Esophagus (tissue), 2 donors: Measurements from ENCODE around the gene WIPI1. TPM values are rescaled to one million over a fixed set of nuclear protein-coding genes. Genes with fewer than 3 reads are reported as not detected.
A peak's percentile ranks its signal among the peaks of the same experiment; 100 is the strongest.

Experiments
- H3K27ac ChIP-seq, 2 donors: one replicate each; pipeline ENCODE4 v1.5.1; 2013; ENCODE audit warnings: low read depth in 2 of 2, mild to moderate bottlenecking in 2 of 2, inconsistent platforms in 1 of 2, low read length in 1 of 2, moderate library complexity in 1 of 2
- H3K27me3 ChIP-seq, 2 donors: one replicate each; pipeline ENCODE4 v1.6.1; 2013; ENCODE audit warnings: low read length in 2 of 2, control low read depth in 1 of 2, mild to moderate bottlenecking in 1 of 2; ENCODE audit not compliant: insufficient read depth in 2 of 2, control insufficient read depth in 1 of 2
- H3K36me3 ChIP-seq, 2 donors: one replicate each; pipeline ENCODE4 v1.6.1; 2013; ENCODE audit warnings: low read length in 1 of 2; ENCODE audit not compliant: control insufficient read depth in 2 of 2, insufficient read depth in 2 of 2
- H3K4me1 ChIP-seq, 2 donors: one replicate each; pipeline ENCODE4 v1.6.1; 2013; ENCODE audit warnings: low read length in 1 of 2; ENCODE audit not compliant: control insufficient read depth in 2 of 2, insufficient read depth in 2 of 2
- H3K4me3 ChIP-seq, 2 donors: one replicate each; pipeline ENCODE4 v1.5.1; 2013; ENCODE audit warnings: low read length in 2 of 2, mild to moderate bottlenecking in 2 of 2, low read depth in 1 of 2, moderate library complexity in 1 of 2
- H3K9me3 ChIP-seq, 2 donors: one replicate each; pipeline ENCODE4 v1.6.1; 2013; ENCODE audit warnings: mild to moderate bottlenecking in 2 of 2, low read depth in 1 of 2, low read length in 1 of 2, moderate library complexity in 1 of 2; ENCODE audit not compliant: control insufficient read depth in 2 of 2, insufficient read depth in 1 of 2
- WGBS, 2 donors: extraction: QIAGEN DNeasy Blood & Tissue Kit; methylation state at CpG; one replicate each; pipeline ENCODE4 v1.1.7; 2013; 5-methylcytosine and 5-hydroxymethylcytosine counted together
- polyA plus RNA-seq, 2 donors: library from polyadenylated mRNA; stranded (reverse); fragments of 200-250 nt; gene quantifications; one replicate each; pipeline ENCODE4 v1.2.3, GENCODE V29; 2013
- donor health status: healthy with polysubstance abuse.
- donor health status: Bipolar disorder and iron deficiency.

Gene WIPI1
- polyA plus RNA-seq, 2 donors, result 10.8 to 22.4 TPM

DNA sequence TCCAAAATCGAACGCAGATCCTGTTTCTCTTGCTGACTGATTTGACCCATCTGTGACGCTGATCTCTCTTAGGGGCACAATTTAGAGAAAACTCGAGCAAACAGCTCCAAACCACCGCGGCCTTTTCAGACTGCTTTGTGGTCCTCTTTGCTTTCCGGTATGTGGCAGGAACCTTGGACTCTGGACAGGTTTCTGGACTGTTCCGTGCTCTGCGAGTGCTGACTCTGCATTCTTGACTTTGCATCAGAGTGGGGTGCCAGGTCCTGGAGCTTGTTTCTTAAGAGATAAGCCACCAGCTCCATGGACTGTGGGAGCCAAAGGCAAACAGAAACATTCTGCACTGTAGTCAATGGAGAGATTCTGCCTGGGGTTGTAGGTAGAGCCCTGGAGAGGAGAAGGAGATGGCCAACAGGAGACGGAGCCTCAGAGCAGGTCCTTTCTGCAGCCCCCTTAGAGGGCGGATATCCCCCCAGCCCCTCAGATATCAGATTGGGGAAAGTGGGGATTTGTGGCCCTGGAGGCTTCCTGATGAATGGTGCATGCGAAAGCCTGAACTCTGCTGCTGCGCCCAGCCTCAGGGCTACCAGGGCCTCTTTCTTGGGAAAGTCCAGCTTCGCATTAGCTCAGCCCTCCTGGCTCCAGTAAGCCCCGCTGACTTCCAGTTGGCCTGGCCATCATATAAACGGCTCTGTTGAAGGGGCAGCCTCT is 65.6 kb downstream of the WIPI1 start:
- WGBS, 2 donors, result 78 to 83% methylated on average over 16 of the region's 16 CpGs
- Histone ChIP-seq H3K9me3 (peaks cover 4 to 5% of the 10 kb centered on the region in 2 donors), H3K4me1 (no peaks in the 10 kb centered on the region), H3K4me3 (no peak overlapping the region), H3K27ac (no peak overlapping the region), H3K27me3 (no peaks in the 10 kb centered on the region), H3K36me3 (peaks cover 0 to 2% of the 10 kb centered on the region in 2 donors)

DNA sequence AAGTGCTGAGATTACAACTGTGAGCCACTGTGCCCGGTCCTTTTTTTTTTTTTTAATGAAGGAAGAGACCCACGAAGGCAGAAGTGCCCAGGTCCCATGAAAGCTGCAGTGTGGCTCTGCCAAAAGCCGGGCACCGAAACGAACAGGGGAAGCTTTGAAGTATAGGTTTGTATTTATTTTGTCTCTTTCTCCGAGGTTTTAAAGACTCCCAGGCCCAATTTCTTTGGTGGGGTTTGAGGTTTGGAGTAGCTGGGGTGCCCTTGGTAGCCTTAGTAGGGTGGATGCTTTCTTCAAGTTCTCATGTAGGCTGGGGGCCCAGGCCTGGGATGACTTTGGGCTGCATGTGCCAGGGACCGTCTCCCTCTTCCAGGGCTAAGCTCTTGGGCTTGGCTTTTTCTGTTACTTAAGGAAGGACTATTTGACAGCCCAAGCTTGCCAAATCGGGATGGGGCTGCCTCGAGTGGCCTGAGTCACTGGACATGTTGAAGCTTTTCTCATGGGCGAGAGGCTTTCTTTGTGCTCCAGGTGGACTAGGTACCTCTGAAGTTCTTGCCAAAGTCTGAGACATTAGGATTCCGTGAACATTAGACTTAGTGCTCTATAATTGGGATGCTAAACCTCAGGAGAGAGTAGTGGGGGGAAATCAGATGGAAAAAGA is 66.3 kb downstream of the WIPI1 start:
- Histone ChIP-seq H3K27me3 (no peaks in the 10 kb centered on the region), H3K36me3 (peaks cover 0 to 2% of the 10 kb centered on the region in 2 donors), H3K4me3 (no peak overlapping the region), H3K9me3 (peaks cover 4 to 5% of the 10 kb centered on the region in 2 donors), H3K4me1 (no peaks in the 10 kb centered on the region), H3K27ac (no peak overlapping the region)
- WGBS, 2 donors, result 66 to 74% methylated on average over 11 of the region's 11 CpGs

DNA sequence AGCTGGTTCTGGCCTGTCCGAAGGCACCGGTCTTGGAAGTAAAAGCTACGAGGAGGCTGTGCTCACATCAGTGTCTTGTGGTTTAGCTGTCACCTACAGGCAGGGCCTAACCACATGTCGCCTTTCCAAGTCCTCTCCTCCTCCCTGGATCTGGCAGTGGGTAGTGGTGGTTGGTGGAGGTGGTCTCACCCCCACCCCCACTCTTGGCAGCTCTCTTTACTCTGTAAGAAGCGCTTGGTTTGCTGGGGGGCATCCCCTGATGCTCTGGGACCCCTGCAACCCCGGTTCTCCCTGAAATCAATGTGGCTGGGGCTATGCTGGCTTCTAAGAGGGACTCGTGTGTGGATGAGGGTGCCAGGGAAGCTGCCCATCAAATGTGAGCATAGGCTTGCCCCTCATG is 68.3 kb downstream of the WIPI1 start:
- H3K27me3 ChIP-seq, result no peaks in the 10 kb centered on the region
- no peaks in the 10 kb centered on the region for H3K9me3 ChIP-seq
- 67 to 75% methylated on average over 7 of the region's 7 CpGs for WGBS, 2 donors
- no peaks in the 10 kb centered on the region for H3K36me3 ChIP-seq
- H3K4me3 ChIP-seq, result no peak overlapping the region
- no peaks in the 10 kb centered on the region for H3K4me1 ChIP-seq
- no peak overlapping the region for H3K27ac ChIP-seq

DNA sequence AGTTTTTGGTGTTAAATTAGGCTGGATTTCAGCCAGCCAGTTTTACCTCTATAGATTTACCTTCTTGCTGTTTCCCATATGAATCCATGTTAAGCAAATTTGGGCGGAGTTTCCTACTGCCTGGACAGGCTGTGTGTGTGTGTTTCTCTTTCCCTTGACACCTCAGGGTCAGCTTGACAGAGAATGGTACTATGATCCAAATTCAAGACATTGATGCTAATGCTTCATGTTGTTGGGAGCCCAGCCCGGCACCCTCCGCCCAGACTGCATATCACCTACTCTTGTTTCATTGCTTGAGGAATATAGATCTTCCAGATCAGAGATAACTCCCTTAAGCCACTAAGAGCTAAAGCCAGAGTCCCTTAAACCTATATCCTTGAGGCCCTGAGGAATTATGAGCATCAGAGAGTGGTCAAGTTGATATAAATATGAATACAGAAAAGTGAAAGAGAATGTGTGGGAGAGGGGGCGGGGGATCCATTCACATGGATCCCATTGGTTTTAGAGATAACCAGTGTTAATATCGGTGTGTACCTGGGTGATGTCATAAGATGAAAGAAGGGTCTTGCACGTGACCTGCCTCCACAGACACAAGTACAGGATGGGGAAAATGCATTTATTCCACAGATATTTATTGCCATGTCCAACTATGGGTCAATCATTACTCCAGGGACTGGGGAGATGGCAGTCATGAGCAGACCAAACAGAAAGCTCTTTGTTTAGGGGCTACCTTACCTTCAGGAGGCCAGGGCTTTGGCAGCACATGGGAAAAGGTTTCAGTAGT is 69.7 kb downstream of the WIPI1 start:
- H3K36me3 ChIP-seq, result no peaks in the 10 kb centered on the region
- no peaks in the 10 kb centered on the region for H3K4me1 ChIP-seq
- no peaks in the 10 kb centered on the region for H3K9me3 ChIP-seq
- H3K27ac ChIP-seq, result no peak overlapping the region
- no peak overlapping the region for H3K4me3 ChIP-seq
- WGBS, 2 donors, result 93% methylated on average over 6 of the region's 6 CpGs
- H3K27me3 ChIP-seq, result no peaks in the 10 kb centered on the region

DNA sequence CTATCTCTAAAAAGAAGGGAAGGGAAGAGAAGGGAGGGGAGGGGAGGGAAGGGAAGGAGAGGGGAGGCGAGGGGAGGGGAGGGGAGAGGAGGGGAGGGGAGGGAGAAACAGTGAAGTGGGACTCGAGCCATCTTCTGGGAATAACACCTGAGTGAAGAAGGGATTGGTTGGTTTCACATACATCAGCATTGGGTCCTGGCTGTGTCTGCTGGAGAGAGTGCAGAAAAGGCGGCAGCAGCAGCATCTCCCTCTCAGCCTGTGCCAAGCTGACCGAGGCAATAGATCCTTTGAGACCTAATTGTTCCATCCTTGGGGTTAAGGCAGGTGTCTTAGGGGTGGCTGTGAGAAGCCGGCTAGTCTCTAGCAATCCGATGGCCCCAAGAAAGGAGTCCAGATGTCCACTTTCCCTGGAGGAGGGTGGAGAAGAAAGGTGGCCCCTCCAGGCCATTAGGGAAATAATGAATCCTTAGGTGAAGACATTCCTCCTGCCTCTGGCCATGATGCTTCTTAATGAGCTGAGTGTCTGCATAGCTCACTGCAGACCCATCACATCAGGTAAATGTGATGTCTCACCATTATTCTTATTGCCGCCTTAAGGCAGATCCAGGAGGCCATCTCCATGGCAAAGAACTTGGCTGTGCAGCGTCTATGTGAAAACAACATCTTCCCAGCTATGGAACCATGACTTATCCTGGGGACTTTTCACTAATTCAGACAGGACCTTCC is 71.6 kb downstream of the WIPI1 start:
- H3K4me3 ChIP-seq, result no peak overlapping the region
- H3K27ac ChIP-seq, result no peak overlapping the region
- no peaks in the 10 kb centered on the region for H3K36me3 ChIP-seq
- H3K27me3 ChIP-seq, result no peaks in the 10 kb centered on the region
- H3K9me3 ChIP-seq, result no peaks in the 10 kb centered on the region
- H3K4me1 ChIP-seq, result no peaks in the 10 kb centered on the region
- WGBS, 2 donors, result 88 to 92% methylated on average over 7 to 8 of the region's 8 CpGs

DNA sequence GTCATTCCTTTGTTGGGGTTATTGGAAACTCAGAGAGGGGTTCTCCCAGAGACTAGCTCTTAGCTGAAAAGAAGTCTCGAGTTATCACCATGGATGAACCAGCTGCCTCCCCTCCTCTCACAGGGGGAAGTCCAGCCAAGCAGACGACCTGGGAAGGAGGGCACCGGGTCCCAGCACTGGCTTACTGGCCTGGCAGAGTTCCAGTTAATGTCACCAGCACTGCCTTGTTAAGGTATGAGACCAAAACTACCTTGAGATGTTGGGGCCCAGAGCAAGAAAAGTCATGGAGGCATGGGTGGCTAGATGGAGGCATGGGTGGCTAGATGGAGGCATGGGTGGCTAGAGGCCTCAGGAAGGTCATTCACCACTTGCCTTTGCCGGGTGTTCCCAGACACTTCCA is 72.4 kb downstream of the WIPI1 start:
- 88 to 89% methylated on average over 4 of the region's 4 CpGs for WGBS, 2 donors
- Histone ChIP-seq H3K27ac (peak overlapping the region in 1 of 2 donors; percentile 1), H3K4me1 (no peaks in the 10 kb centered on the region), H3K9me3 (no peaks in the 10 kb centered on the region), H3K36me3 (no peaks in the 10 kb centered on the region), H3K4me3 (no peak overlapping the region), H3K27me3 (no peaks in the 10 kb centered on the region)

DNA sequence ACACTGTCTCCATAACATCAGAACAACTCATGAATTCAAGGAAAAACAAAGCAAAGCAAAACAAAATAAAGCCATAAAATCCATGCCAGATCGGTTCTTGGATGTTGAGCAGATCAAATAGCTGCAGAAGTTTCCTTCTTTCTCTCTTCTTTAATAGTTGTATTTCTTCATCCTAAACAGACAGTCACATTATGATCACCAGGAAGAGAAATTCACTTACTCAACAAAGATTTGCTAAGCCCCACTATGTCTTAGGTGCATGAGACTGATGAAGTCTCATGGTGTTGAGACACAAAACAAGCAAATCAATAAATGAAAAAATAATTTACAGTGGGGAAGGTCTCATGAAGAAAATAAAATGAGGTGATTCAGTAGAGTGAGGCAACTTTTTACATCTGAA is 72.8 kb downstream of the WIPI1 start:
- Histone ChIP-seq H3K4me1 (no peaks in the 10 kb centered on the region), H3K36me3 (no peaks in the 10 kb centered on the region)
- 77 to 78% methylated on average over 1 of the region's 1 CpG for WGBS, 2 donors

DNA sequence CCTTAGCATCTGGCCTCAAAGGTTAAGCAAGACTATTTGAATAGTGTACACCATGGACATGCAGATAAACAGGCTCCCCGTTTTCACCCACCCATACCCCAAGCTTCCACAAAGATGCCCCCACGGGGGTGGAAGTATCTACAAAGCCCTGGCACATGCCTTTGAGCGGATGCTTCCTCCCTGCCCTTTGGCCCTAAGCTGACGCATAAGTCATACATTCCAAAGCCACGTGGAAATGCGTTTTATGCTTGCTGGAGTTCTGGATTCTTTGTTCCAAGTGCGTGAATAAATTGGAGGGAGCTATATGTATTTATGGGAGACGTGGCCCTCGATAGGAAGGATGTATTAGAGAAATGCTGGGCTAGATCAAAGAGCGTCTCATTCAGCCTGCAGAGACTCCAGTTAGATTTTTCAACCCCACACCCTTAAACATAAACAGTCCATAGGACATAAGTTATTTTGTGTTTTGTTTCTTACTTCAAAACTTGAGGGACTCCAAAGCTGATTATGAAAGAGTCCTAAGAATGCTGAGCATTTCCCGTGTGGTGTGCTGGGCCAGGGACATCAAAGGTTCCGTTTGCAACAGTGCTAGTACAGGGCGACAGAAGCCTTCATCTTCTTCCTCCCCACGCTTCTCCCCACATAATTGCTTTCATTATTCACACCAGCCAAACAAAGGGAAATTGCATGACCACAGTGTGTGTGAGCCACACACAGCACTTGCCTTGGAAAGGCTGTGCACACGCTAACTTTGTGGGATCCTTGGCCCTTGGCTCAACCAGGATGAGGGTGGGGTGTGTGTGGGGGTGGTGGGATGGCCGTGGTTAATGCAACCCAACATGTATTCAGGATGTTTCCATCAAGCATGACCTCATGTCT is 73.6 kb downstream of the WIPI1 start:
- no peaks in the 10 kb centered on the region for H3K4me1 ChIP-seq
- H3K4me3 ChIP-seq, result no peak overlapping the region
- WGBS, 2 donors, result 53 to 56% methylated on average over 16 of the region's 16 CpGs
- H3K9me3 ChIP-seq, result no peaks in the 10 kb centered on the region
- H3K27me3 ChIP-seq, result no peaks in the 10 kb centered on the region
- no peaks in the 10 kb centered on the region for H3K36me3 ChIP-seq
- peak overlapping the region in 1 of 2 donors; percentile 36 for H3K27ac ChIP-seq

More for the DNA sequence above, 72.8 kb downstream of the WIPI1 start:
- H3K9me3 ChIP-seq, result no peaks in the 10 kb centered on the region
- no peak overlapping the region for H3K4me3 ChIP-seq
- no peaks in the 10 kb centered on the region for H3K27me3 ChIP-seq
- no peak overlapping the region for H3K27ac ChIP-seq

DNA sequence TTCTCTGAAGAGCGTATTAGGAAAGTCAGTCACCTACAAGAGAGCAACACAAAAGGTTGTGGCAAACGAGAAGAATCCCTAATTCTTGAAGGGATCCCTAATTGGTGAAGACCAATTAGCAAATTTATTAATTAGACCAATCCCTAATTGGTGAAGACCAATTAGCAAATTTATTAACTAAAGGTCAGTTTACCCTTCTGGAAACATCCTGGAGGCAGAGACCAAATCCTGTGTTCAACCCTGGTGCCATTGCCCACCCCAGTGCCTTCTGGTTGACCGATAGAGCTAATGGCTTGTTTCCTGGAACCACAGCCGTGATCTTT is 74.2 kb downstream of the WIPI1 start:
- Histone ChIP-seq H3K4me3 (no peak overlapping the region), H3K36me3 (no peaks in the 10 kb centered on the region), H3K27ac (no peak overlapping the region), H3K4me1 (no peaks in the 10 kb centered on the region), H3K27me3 (no peaks in the 10 kb centered on the region), H3K9me3 (no peaks in the 10 kb centered on the region)
- WGBS, 2 donors, result 78 to 88% methylated on average over 4 of the region's 4 CpGs
